Osteocyte (in vitro differentiated cells): ENCODE measurements around the gene FNBP1L. TPM values are rescaled to one million over a fixed set of nuclear protein-coding genes. Genes with fewer than 3 reads are reported as not detected.

Experiments
- DNase-seq: peaks from one replicate; pipeline ENCODE4 v3.0.0; 2021; ENCODE audit warnings: mixed read lengths; ENCODE audit not compliant: unreplicated experiment; ENCODE audit errors: extremely low spot score
- H3K27ac Mint-ChIP-seq: one replicate; pipeline ENCODE4 v1.8.0; 2021; ENCODE audit warnings: mild to moderate bottlenecking, mixed read lengths; ENCODE audit not compliant: unreplicated experiment
- H3K27me3 Mint-ChIP-seq: one replicate; pipeline ENCODE4 v1.8.0; 2021; ENCODE audit warnings: mixed read lengths; ENCODE audit not compliant: unreplicated experiment
- H3K36me3 Mint-ChIP-seq: one replicate; pipeline ENCODE4 v1.8.0; 2021; ENCODE audit warnings: mixed read lengths; ENCODE audit not compliant: unreplicated experiment
- H3K4me1 Mint-ChIP-seq: one replicate; pipeline ENCODE4 v1.8.0; 2021; ENCODE audit warnings: mixed read lengths; ENCODE audit not compliant: unreplicated experiment
- H3K4me3 Mint-ChIP-seq: one replicate; pipeline ENCODE4 v1.8.0; 2021; ENCODE audit warnings: mild to moderate bottlenecking, moderate library complexity, mixed read lengths; ENCODE audit not compliant: unreplicated experiment
- H3K9me3 Mint-ChIP-seq: one replicate; pipeline ENCODE4 v1.8.0; 2021; ENCODE audit warnings: mixed read lengths; ENCODE audit not compliant: unreplicated experiment
- total RNA-seq: library from RNA; stranded (reverse); gene quantifications from 2 replicates; pipeline ENCODE4 v1.2.1, GENCODE V29; 2021
- TF ChIP-seq, protein P1 (sequence below): fragments of 200-600 bp; sonication (generic); IDR thresholded peaks from 2 replicates; pipeline ENCODE4 v1.5.0; 2021; ENCODE audit warnings: antibody characterized with exemption, mild to moderate bottlenecking, moderate library complexity

The FNBP1L gene
- total RNA-seq, 1 donor from 2014 or later = 63.3 TPM

DNA sequence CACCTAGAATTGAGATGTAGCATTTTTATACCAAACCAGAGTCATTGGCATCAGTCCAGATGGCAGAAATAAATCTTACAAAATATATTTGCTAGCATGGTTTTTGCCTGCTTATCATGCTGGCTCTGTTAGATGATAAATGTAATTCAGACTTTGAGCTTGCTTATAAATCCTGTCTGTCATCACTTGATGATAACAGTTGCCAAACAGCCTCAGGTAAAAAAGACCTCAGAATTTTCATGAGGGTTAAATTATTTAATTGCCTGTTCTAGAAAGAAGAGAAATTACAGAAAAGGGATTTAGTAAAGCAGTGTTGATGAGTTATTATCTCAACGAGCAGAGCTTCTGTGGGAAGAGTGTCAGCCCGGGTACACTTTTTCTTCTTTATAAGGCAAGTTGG is 83.3 kb downstream of the FNBP1L start:
- DNase-seq = no peak
- H3K9me3 Mint-ChIP-seq = no peaks in the 10 kb centered on the region
- TF ChIP-seq, protein P1, sequence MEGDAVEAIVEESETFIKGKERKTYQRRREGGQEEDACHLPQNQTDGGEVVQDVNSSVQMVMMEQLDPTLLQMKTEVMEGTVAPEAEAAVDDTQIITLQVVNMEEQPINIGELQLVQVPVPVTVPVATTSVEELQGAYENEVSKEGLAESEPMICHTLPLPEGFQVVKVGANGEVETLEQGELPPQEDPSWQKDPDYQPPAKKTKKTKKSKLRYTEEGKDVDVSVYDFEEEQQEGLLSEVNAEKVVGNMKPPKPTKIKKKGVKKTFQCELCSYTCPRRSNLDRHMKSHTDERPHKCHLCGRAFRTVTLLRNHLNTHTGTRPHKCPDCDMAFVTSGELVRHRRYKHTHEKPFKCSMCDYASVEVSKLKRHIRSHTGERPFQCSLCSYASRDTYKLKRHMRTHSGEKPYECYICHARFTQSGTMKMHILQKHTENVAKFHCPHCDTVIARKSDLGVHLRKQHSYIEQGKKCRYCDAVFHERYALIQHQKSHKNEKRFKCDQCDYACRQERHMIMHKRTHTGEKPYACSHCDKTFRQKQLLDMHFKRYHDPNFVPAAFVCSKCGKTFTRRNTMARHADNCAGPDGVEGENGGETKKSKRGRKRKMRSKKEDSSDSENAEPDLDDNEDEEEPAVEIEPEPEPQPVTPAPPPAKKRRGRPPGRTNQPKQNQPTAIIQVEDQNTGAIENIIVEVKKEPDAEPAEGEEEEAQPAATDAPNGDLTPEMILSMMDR = no peak
- H3K36me3 Mint-ChIP-seq = peaks cover 43% of the 10 kb centered on the region
- H3K27me3 Mint-ChIP-seq = no peaks in the 10 kb centered on the region
- H3K27ac Mint-ChIP-seq = no peak overlapping the region
- no peak overlapping the region for H3K4me3 Mint-ChIP-seq
- peaks cover 5% of the 10 kb centered on the region for H3K4me1 Mint-ChIP-seq

DNA sequence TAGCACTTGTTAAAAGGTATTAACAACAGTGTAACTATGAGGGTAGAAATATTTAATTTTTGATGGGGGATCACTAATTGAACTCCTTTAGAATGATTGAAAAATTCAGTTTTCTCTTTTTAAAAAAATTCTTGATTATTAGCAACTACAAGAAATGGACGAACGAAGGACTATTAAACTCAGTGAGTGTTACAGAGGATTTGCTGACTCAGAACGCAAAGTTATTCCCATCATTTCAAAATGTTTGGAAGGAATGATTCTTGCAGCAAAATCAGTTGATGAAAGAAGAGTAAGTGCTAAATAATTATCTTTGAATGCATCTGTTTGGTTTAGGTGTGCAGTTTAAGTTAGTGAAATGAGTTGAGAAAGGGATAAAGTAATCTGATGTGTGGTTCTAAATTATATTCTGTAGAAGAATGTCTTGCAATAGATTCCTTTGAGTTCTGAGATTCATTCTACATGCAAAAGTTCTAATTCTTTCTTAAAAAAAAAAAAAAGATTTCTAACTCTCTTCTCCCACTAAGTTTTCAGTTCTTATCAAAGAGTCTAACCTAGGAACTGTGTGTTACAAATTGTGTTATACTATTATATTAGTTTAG is 85.0 kb downstream of the FNBP1L start:
- peaks cover 14% of the 10 kb centered on the region for H3K4me1 Mint-ChIP-seq
- no peaks in the 10 kb centered on the region for H3K9me3 Mint-ChIP-seq
- no peak overlapping the region for H3K4me3 Mint-ChIP-seq
- TF ChIP-seq, protein P1 = no peak
- DNase-seq = no peak
- no peaks in the 10 kb centered on the region for H3K27me3 Mint-ChIP-seq
- H3K27ac Mint-ChIP-seq = no peak overlapping the region
- H3K36me3 Mint-ChIP-seq = peaks cover 38% of the 10 kb centered on the region

DNA sequence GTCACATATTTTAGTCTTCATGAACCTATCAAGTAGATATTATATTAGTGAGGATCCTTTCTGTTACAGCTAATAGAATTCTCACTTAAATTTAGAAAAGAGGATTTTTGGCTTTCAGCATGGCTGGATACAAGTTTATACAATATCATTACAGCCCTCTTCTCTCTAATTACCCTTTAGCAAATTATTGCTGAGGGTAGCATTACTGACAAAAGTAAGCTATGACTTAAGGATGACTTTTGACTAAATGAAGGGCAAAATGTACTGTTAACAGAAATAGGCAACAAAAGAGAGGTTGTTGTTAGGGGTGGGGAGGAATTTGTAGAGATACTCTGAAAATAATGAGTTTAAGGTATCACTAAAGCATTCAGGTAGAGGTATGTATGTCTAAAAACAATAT is 85.8 kb downstream of the FNBP1L start:
- no peak for DNase-seq
- peaks cover 36% of the 10 kb centered on the region for H3K36me3 Mint-ChIP-seq

DNA sequence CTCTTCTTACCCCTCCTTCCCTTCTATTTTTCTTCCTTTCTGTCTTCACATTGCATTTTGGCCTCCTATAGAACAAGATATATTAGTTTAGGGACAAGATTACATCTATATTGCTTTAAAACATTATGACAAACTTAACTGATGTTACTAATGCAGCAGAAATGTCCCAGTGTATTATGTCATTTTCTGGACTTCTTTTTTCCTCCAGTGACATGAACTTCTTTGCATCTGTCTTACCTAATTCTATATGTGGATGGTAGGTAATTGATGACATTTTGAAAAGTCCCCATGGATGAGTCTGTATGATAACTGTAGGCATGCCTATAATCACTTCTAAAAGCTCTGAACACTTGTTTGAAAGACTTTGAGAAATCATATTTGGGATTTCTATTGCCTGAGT is 89.5 kb downstream of the FNBP1L start:
- Mint-ChIP-seq H3K4me3 (no peak overlapping the region), H3K27ac (peak overlapping the region; percentile 61), H3K9me3 (no peaks in the 10 kb centered on the region), H3K27me3 (no peaks in the 10 kb centered on the region), H3K4me1 (peaks cover 22% of the 10 kb centered on the region), H3K36me3 (peaks cover 27% of the 10 kb centered on the region)
- TF ChIP-seq, protein P1 = no peak
- no peak for DNase-seq

More for the DNA sequence above, 85.8 kb downstream of the FNBP1L start:
- Mint-ChIP-seq H3K9me3 (no peaks in the 10 kb centered on the region), H3K27me3 (no peaks in the 10 kb centered on the region), H3K4me3 (no peak overlapping the region), H3K27ac (no peak overlapping the region), H3K4me1 (peaks cover 20% of the 10 kb centered on the region)
- TF ChIP-seq, protein P1 = no peak

DNA sequence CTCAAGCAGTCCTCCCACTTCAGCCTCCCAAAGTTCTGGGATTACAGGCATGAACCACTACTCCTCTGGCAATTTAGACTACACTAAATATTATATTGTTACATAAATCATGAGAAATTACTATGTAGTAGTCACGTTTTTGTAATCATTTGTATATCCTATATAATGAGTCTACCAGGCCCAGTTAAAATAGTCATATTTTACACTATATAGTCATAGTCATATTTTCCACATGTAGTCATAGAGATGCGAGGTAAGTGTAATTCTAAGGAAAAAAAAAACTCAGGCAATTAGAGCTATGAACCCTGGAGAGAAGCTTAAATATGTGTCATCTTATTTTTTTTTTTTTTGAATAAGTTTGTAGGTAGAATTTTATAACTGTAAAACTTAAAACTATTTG is 90.0 kb downstream of the FNBP1L start:
- Mint-ChIP-seq H3K9me3 (no peaks in the 10 kb centered on the region), H3K27me3 (no peaks in the 10 kb centered on the region), H3K4me3 (no peak overlapping the region), H3K4me1 (peaks cover 22% of the 10 kb centered on the region), H3K36me3 (peaks cover 22% of the 10 kb centered on the region), H3K27ac (peak overlapping the region; percentile 46)
- TF ChIP-seq, protein P1 = no peak
- DNase-seq = no peak
